Esophagus (tissue), 2 donors: ENCODE results near the gene ST6GALNAC2. TPM values are rescaled to one million over a fixed set of nuclear protein-coding genes. Genes with fewer than 3 reads are reported as not detected.
"Not testable (repeated sequence)": the region's sequence is repeated elsewhere in the genome, so short reads cannot be mapped to it uniquely, and the experiment has no call there.

Source experiments
- H3K27ac ChIP-seq, 2 donors: one replicate each; pipeline ENCODE4 v1.5.1; 2013; ENCODE audit warnings: low read depth in 2 of 2, mild to moderate bottlenecking in 2 of 2, inconsistent platforms in 1 of 2, low read length in 1 of 2, moderate library complexity in 1 of 2
- H3K27me3 ChIP-seq, 2 donors: one replicate each; pipeline ENCODE4 v1.6.1; 2013; ENCODE audit warnings: low read length in 2 of 2, control low read depth in 1 of 2, mild to moderate bottlenecking in 1 of 2; ENCODE audit not compliant: insufficient read depth in 2 of 2, control insufficient read depth in 1 of 2
- H3K36me3 ChIP-seq, 2 donors: one replicate each; pipeline ENCODE4 v1.6.1; 2013; ENCODE audit warnings: low read length in 1 of 2; ENCODE audit not compliant: control insufficient read depth in 2 of 2, insufficient read depth in 2 of 2
- H3K4me1 ChIP-seq, 2 donors: one replicate each; pipeline ENCODE4 v1.6.1; 2013; ENCODE audit warnings: low read length in 1 of 2; ENCODE audit not compliant: control insufficient read depth in 2 of 2, insufficient read depth in 2 of 2
- H3K4me3 ChIP-seq, 2 donors: one replicate each; pipeline ENCODE4 v1.5.1; 2013; ENCODE audit warnings: low read length in 2 of 2, mild to moderate bottlenecking in 2 of 2, low read depth in 1 of 2, moderate library complexity in 1 of 2
- H3K9me3 ChIP-seq, 2 donors: one replicate each; pipeline ENCODE4 v1.6.1; 2013; ENCODE audit warnings: mild to moderate bottlenecking in 2 of 2, low read depth in 1 of 2, low read length in 1 of 2, moderate library complexity in 1 of 2; ENCODE audit not compliant: control insufficient read depth in 2 of 2, insufficient read depth in 1 of 2
- WGBS, 2 donors: extraction: QIAGEN DNeasy Blood & Tissue Kit; methylation state at CpG; one replicate each; pipeline ENCODE4 v1.1.7; 2013; 5-methylcytosine and 5-hydroxymethylcytosine counted together
- polyA plus RNA-seq, 2 donors: library from polyadenylated mRNA; stranded (reverse); fragments of 200-250 nt; gene quantifications; one replicate each; pipeline ENCODE4 v1.2.3, GENCODE V29; 2013
- donor health status: healthy with polysubstance abuse.
- donor health status: Bipolar disorder and iron deficiency.

ST6GALNAC2 gene
- polyA plus RNA-seq, 2 donors: 17.5 to 20.2 TPM

DNA sequence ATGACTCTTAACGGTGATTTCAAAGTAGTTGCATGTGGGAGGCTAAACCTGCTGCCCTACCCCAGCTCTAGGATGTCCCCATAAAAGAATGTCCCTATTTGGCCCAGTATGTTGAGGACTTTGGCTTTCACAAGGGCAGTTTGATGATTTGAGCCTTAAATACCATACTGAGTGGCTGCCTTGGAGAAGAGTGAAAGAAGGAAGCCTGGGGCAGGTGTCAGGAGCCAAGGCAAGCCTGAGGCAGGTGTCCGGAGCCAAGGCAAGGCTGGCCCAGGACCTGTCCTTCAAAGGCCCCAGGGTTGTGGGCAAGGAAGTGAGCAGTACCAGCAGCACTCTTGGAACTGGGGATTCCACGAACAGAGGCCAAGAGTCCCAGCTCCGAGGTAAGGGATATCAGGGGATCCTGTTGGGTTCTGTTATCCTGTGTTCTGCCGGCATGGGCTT is 18.6 kb downstream of the ST6GALNAC2 start:
- no peak overlapping the region for H3K27ac ChIP-seq
- H3K4me1 ChIP-seq: peaks cover 0 to 5% of the 10 kb centered on the region in 2 donors

DNA sequence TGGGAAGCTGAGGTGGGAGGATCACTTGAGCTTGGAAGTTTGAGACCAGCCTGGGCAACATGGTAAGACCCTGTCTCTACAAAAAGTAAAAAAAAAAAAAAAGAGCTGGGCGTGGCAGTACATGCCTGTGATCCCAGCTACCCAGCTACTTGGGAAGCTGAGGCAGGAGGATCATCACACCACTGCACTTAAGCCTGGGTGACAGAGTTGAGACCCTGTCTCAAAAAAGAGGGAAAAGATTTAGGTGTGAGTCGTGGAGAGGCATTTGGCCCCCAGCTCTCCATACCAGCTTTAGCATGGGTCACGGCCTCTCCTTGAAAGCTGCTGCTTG is 19.1 kb downstream of the ST6GALNAC2 start:
- Histone ChIP-seq H3K4me1 (peaks cover 0 to 7% of the 10 kb centered on the region in 2 donors), H3K4me3 (no peak overlapping the region), H3K27ac (no peak overlapping the region), H3K9me3 (no peaks in the 10 kb centered on the region), H3K27me3 (no peaks in the 10 kb centered on the region), H3K36me3 (peaks cover 4 to 10% of the 10 kb centered on the region in 2 donors)
- 85 to 86% methylated on average over 3 of the region's 3 CpGs for WGBS, 2 donors

More for the DNA sequence above, 18.6 kb downstream of the ST6GALNAC2 start:
- H3K36me3 ChIP-seq: peaks cover 4 to 11% of the 10 kb centered on the region in 2 donors
- no peak overlapping the region for H3K4me3 ChIP-seq
- no peaks in the 10 kb centered on the region for H3K9me3 ChIP-seq
- WGBS, 2 donors: 56 to 58% methylated on average over 5 of the region's 5 CpGs
- no peaks in the 10 kb centered on the region for H3K27me3 ChIP-seq

GRCh38 chr17:76565728-76566612 is 19.7 kb downstream of the ST6GALNAC2 start:
- H3K4me1 ChIP-seq: peaks cover 0 to 7% of the 10 kb centered on the region in 2 donors
- H3K27ac ChIP-seq: peak overlapping the region in 1 of 2 donors; percentile 13
- H3K36me3 ChIP-seq: peaks cover 4 to 10% of the 10 kb centered on the region in 2 donors
- 85 to 88% methylated on average over 14 of the region's 14 CpGs for WGBS, 2 donors
- no peaks in the 10 kb centered on the region for H3K27me3 ChIP-seq
- H3K9me3 ChIP-seq: no peaks in the 10 kb centered on the region
- no peak overlapping the region for H3K4me3 ChIP-seq

- WGBS, 2 donors: 43 to 58% methylated on average over 8 of the region's 8 CpGs
- H3K9me3 ChIP-seq, H3K27me3 ChIP-seq, H3K4me1 ChIP-seq, H3K4me3 ChIP-seq: not testable (repeated sequence)
- Histone ChIP-seq H3K36me3 (peaks cover 4 to 10% of the 10 kb centered on the region in 2 donors), H3K27ac (peak overlapping the region in 1 of 2 donors; percentile 13)
Measured at GRCh38 chr17:76564991-76565727, 20.5 kb downstream of the ST6GALNAC2 start.

GRCh38 chr17:76563359-76563758 is 22.3 kb downstream of the ST6GALNAC2 start:
- not testable (repeated sequence) for H3K9me3 ChIP-seq, H3K27ac ChIP-seq, H3K27me3 ChIP-seq, H3K4me1 ChIP-seq, H3K4me3 ChIP-seq
- peaks cover 4 to 10% of the 10 kb centered on the region in 2 donors for H3K36me3 ChIP-seq
- WGBS, 2 donors: 58 to 59% methylated on average over 2 of the region's 2 CpGs

- no peaks in the 10 kb centered on the region for H3K27me3 ChIP-seq
- peaks cover 0 to 3% of the 10 kb centered on the region in 2 donors for H3K4me1 ChIP-seq
- H3K27ac ChIP-seq: peak overlapping the region; percentile 20 to 26
- 21 to 62% methylated on average over 6 of the region's 6 CpGs for WGBS, 2 donors
- H3K4me3 ChIP-seq: no peak overlapping the region
- no peaks in the 10 kb centered on the region for H3K9me3 ChIP-seq
- peaks cover 4 to 10% of the 10 kb centered on the region in 2 donors for H3K36me3 ChIP-seq
Measured at GRCh38 chr17:76562734-76563148, 22.9 kb downstream of the ST6GALNAC2 start.

DNA sequence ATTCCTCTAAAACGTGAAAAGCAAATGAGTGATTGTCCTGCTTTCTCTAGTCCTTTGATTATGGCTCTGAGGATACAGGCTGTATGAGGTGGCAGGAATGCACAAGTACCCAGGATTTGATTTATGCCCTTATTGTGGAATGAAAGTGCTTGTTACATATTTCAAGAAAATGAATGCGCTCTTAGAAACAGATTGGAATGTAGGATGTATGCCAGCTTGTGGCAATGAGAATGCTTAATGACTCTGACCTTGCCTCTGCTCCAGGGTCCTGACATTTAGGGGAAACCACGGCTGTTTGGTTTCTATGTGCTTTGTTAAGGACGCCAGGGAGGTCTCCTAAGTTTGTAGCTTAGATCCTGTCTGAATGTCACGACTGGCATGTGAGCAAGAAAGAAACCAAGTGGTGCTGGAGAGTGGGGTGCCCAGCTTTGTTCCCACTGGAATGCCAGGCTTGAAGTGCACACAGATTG is 23.8 kb downstream of the ST6GALNAC2 start:
- peak overlapping the region in 1 of 2 donors; percentile 74 for H3K27ac ChIP-seq

DNA sequence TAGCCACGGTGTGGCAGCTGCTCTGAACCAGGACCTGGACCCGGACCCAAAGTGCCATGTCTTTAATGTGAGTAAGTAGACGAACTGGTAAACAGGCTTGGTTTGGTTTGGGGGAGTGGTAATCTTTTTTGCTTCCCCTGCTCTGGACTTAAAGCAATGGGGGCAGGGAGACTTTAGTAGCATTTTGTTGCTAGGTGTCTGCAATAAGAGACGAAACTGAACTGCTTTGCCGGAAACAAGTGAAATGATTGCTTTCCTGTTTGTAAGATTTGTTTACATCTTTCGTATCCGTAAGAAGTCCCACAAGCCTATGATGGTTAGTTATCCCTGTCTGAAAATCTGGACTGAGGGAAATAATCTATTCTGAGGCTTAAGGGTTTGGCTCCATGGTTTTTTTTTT is 24.3 kb downstream of the ST6GALNAC2 start:
- Histone ChIP-seq H3K4me1 (peaks cover 0 to 3% of the 10 kb centered on the region in 2 donors), H3K27ac (peak overlapping the region in 1 of 2 donors; percentile 9)

More for the DNA sequence above, 23.8 kb downstream of the ST6GALNAC2 start:
- no peaks in the 10 kb centered on the region for H3K9me3 ChIP-seq
- WGBS, 2 donors: 27 to 38% methylated on average over 5 of the region's 5 CpGs
- no peaks in the 10 kb centered on the region for H3K27me3 ChIP-seq
- H3K36me3 ChIP-seq: peaks cover 4 to 10% of the 10 kb centered on the region in 2 donors
- peaks cover 0 to 3% of the 10 kb centered on the region in 2 donors for H3K4me1 ChIP-seq
- no peak overlapping the region for H3K4me3 ChIP-seq

DNA sequence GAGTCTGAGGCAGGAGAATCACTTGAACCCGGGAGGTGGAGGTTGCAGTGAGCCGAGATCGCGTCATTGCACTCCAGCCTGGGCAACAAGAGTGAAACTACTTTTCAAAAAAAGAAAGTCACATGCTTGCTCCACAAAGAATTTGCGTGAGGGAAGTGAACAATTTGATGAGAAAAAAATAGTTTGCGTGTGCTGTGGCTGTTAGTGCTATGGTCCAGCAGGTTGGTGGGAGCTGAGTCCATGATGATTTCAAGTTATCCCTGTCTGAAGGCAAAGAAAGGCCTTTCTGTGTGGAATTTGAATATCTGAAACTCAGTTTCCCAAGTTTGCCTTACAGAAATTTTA is 24.8 kb downstream of the ST6GALNAC2 start:
- H3K27ac ChIP-seq: no peak overlapping the region
- peaks cover 3 to 5% of the 10 kb centered on the region in 2 donors for H3K36me3 ChIP-seq
- H3K4me1 ChIP-seq: peaks cover 0 to 3% of the 10 kb centered on the region in 2 donors
- no peaks in the 10 kb centered on the region for H3K9me3 ChIP-seq
- peak overlapping the region in 1 of 2 donors; percentile 24 for H3K4me3 ChIP-seq
- no peaks in the 10 kb centered on the region for H3K27me3 ChIP-seq
- WGBS, 2 donors: 42 to 71% methylated on average over 6 of the region's 6 CpGs

More for the DNA sequence above, 24.3 kb downstream of the ST6GALNAC2 start:
- peaks cover 4 to 10% of the 10 kb centered on the region in 2 donors for H3K36me3 ChIP-seq
- peak overlapping the region in 1 of 2 donors; percentile 24 for H3K4me3 ChIP-seq
- 38 to 48% methylated on average over 7 of the region's 7 CpGs for WGBS, 2 donors
- H3K9me3 ChIP-seq: no peaks in the 10 kb centered on the region
- H3K27me3 ChIP-seq: no peaks in the 10 kb centered on the region
